Osteocyte (in vitro differentiated cells): ENCODE measurements around the gene KHNYN. TPM values are rescaled to one million over a fixed set of nuclear protein-coding genes. Genes with fewer than 3 reads are reported as not detected.

Experiments
- DNase-seq: peaks from one replicate; pipeline ENCODE4 v3.0.0; 2021; ENCODE audit warnings: mixed read lengths; ENCODE audit not compliant: unreplicated experiment; ENCODE audit errors: extremely low spot score
- H3K27ac Mint-ChIP-seq: one replicate; pipeline ENCODE4 v1.8.0; 2021; ENCODE audit warnings: mild to moderate bottlenecking, mixed read lengths; ENCODE audit not compliant: unreplicated experiment
- H3K27me3 Mint-ChIP-seq: one replicate; pipeline ENCODE4 v1.8.0; 2021; ENCODE audit warnings: mixed read lengths; ENCODE audit not compliant: unreplicated experiment
- H3K36me3 Mint-ChIP-seq: one replicate; pipeline ENCODE4 v1.8.0; 2021; ENCODE audit warnings: mixed read lengths; ENCODE audit not compliant: unreplicated experiment
- H3K4me1 Mint-ChIP-seq: one replicate; pipeline ENCODE4 v1.8.0; 2021; ENCODE audit warnings: mixed read lengths; ENCODE audit not compliant: unreplicated experiment
- H3K4me3 Mint-ChIP-seq: one replicate; pipeline ENCODE4 v1.8.0; 2021; ENCODE audit warnings: mild to moderate bottlenecking, moderate library complexity, mixed read lengths; ENCODE audit not compliant: unreplicated experiment
- H3K9me3 Mint-ChIP-seq: one replicate; pipeline ENCODE4 v1.8.0; 2021; ENCODE audit warnings: mixed read lengths; ENCODE audit not compliant: unreplicated experiment
- CTCF ChIP-seq: fragments of 200-600 bp; sonication (generic); IDR thresholded peaks from 2 replicates; pipeline ENCODE4 v1.5.0; 2021; ENCODE audit warnings: antibody characterized with exemption, mild to moderate bottlenecking, moderate library complexity
- total RNA-seq: library from RNA; stranded (reverse); gene quantifications from 2 replicates; pipeline ENCODE4 v1.2.1, GENCODE V29; 2021

KHNYN gene
- total RNA-seq, 1 donor from 2014 or later: 60.9 TPM

GRCh38 chr14:24459331-24459730, 29.6 kb downstream of the KHNYN start:
- DNase-seq: no peak
- peaks cover 14% of the 10 kb centered on the region for H3K36me3 Mint-ChIP-seq
- no peak for TF ChIP-seq CTCF
- no peaks in the 10 kb centered on the region for H3K4me1 Mint-ChIP-seq
- no peak overlapping the region for H3K4me3 Mint-ChIP-seq
- peaks cover 3% of the 10 kb centered on the region for H3K9me3 Mint-ChIP-seq
- H3K27me3 Mint-ChIP-seq: no peaks in the 10 kb centered on the region
- H3K27ac Mint-ChIP-seq: no peak overlapping the region

GRCh38 chr14:24461336-24461735, 31.6 kb downstream of the KHNYN start:
- Mint-ChIP-seq H3K27me3 (no peaks in the 10 kb centered on the region), H3K4me3 (no peak overlapping the region), H3K9me3 (peaks cover 3% of the 10 kb centered on the region), H3K4me1 (no peaks in the 10 kb centered on the region), H3K36me3 (peaks cover 16% of the 10 kb centered on the region), H3K27ac (no peak overlapping the region)
- no peak for DNase-seq
- no peak for TF ChIP-seq CTCF

GRCh38 chr14:24463017-24463883, 33.5 kb downstream of the KHNYN start:
- Mint-ChIP-seq H3K27me3 (no peaks in the 10 kb centered on the region), H3K9me3 (peaks cover 3% of the 10 kb centered on the region), H3K27ac (no peak overlapping the region), H3K4me3 (no peak overlapping the region), H3K36me3 (peaks cover 10% of the 10 kb centered on the region), H3K4me1 (no peaks in the 10 kb centered on the region)
- DNase-seq: no peak
- TF ChIP-seq CTCF: no peak

GRCh38 chr14:24463884-24464785, 34.4 kb downstream of the KHNYN start:
- no peak for TF ChIP-seq CTCF
- H3K27ac Mint-ChIP-seq: no peak overlapping the region
- peaks cover 2% of the 10 kb centered on the region for H3K27me3 Mint-ChIP-seq
- no peaks in the 10 kb centered on the region for H3K4me1 Mint-ChIP-seq
- H3K4me3 Mint-ChIP-seq: no peak overlapping the region
- DNase-seq: no peak
- H3K9me3 Mint-ChIP-seq: peaks cover 3% of the 10 kb centered on the region
- peaks cover 10% of the 10 kb centered on the region for H3K36me3 Mint-ChIP-seq

GRCh38 chr14:24465368-24465767, 35.6 kb downstream of the KHNYN start:
- no peak for TF ChIP-seq CTCF
- Mint-ChIP-seq H3K4me3 (no peak overlapping the region), H3K27ac (no peak overlapping the region), H3K9me3 (peaks cover 7% of the 10 kb centered on the region), H3K36me3 (peaks cover 7% of the 10 kb centered on the region), H3K27me3 (peaks cover 2% of the 10 kb centered on the region), H3K4me1 (no peaks in the 10 kb centered on the region)
- DNase-seq: no peak
